ENCODE data around the gene ZKSCAN7. TPM values are rescaled to one million over a fixed set of nuclear protein-coding genes. Genes with fewer than 3 reads are reported as not detected.
"Not testable (repeated sequence)": the region's sequence is repeated elsewhere in the genome, so short reads cannot be mapped to it uniquely, and the experiment has no call there.

The ZKSCAN7 gene
- total RNA-seq, 4 donors from 2014 or later = 2.4 to 20.0 (median 5.6) TPM

GRCh38 chr3:44525060-44525459 is 29.9 kb upstream of the ZKSCAN7 start:
- no peak overlapping the region for H3K27ac ChIP-seq
- no peaks in the 10 kb centered on the region for H3K27me3 ChIP-seq
- intact Hi-C loops (cut with DNase I; ENCODE audit: low total_unique reads) = no loop called here
- TF ChIP-seq, protein P1, sequence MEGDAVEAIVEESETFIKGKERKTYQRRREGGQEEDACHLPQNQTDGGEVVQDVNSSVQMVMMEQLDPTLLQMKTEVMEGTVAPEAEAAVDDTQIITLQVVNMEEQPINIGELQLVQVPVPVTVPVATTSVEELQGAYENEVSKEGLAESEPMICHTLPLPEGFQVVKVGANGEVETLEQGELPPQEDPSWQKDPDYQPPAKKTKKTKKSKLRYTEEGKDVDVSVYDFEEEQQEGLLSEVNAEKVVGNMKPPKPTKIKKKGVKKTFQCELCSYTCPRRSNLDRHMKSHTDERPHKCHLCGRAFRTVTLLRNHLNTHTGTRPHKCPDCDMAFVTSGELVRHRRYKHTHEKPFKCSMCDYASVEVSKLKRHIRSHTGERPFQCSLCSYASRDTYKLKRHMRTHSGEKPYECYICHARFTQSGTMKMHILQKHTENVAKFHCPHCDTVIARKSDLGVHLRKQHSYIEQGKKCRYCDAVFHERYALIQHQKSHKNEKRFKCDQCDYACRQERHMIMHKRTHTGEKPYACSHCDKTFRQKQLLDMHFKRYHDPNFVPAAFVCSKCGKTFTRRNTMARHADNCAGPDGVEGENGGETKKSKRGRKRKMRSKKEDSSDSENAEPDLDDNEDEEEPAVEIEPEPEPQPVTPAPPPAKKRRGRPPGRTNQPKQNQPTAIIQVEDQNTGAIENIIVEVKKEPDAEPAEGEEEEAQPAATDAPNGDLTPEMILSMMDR (IDR thresholded peaks at IDR 0.05) = no peak
- TF ChIP-seq POLR2A (IDR thresholded peaks at IDR 0.05) = no peak
- DNase-seq = no peak
- H3K4me1 ChIP-seq = no peaks in the 10 kb centered on the region
- no peak overlapping the region for H3K4me3 ChIP-seq
- no peaks in the 10 kb centered on the region for H3K36me3 ChIP-seq
- no peaks in the 10 kb centered on the region for H3K9me3 ChIP-seq

- intact Hi-C loops (cut with DNase I; ENCODE audit: low total_unique reads) = no loop called here
- Histone ChIP-seq H3K9me3 (no peaks in the 10 kb centered on the region), H3K36me3 (no peaks in the 10 kb centered on the region), H3K4me3 (no peak overlapping the region), H3K27me3 (no peaks in the 10 kb centered on the region), H3K4me1 (no peaks in the 10 kb centered on the region), H3K27ac (no peak overlapping the region)
- DNase-seq = no peak
- no peak for TF ChIP-seq POLR2A (IDR thresholded peaks at IDR 0.05)
- TF ChIP-seq, protein P1 (IDR thresholded peaks at IDR 0.05) = no peak
Measured at GRCh38 chr3:44529927-44530326, 25.1 kb upstream of the ZKSCAN7 start.

GRCh38 chr3:44530911-44531310 is 24.1 kb upstream of the ZKSCAN7 start:
- Histone ChIP-seq H3K27me3 (no peaks in the 10 kb centered on the region), H3K9me3 (no peaks in the 10 kb centered on the region), H3K4me3 (no peak overlapping the region), H3K36me3 (no peaks in the 10 kb centered on the region), H3K27ac (no peak overlapping the region), H3K4me1 (no peaks in the 10 kb centered on the region)
- TF ChIP-seq, protein P1 (IDR thresholded peaks at IDR 0.05) = no peak
- TF ChIP-seq POLR2A (IDR thresholded peaks at IDR 0.05) = no peak
- intact Hi-C loops (cut with DNase I; ENCODE audit: low total_unique reads) = no loop called here
- DNase-seq = no peak

- H3K4me3 ChIP-seq; DNase-seq; H3K9me3 ChIP-seq; H3K27ac ChIP-seq; H3K4me1 ChIP-seq; H3K36me3 ChIP-seq; intact Hi-C loops (cut with DNase I; ENCODE audit: low total_unique reads); H3K27me3 ChIP-seq: not testable (repeated sequence)
Measured at GRCh38 chr3:44534659-44535058, 20.3 kb upstream of the ZKSCAN7 start.

DNA sequence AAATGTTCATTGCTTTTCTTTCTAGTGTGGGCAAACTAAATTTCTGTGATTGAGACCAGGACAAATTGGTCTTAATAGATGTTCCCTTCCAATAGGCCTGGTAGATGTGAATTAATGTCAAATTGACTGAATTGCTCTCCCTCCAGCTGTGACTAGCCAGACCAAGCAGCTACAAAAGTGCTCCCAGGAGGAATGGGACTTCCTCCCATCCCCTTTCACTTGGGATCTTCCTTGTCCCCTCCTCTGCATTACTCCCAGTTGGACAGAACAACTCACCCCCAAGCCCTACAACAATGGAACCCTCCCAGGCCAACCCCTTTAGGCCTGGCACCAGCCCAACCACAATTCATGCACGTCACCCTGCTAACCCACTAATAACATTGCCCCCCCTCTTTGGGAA is 19.6 kb upstream of the ZKSCAN7 start:
- H3K27me3 ChIP-seq = no peaks in the 10 kb centered on the region
- DNase-seq = no peak
- H3K4me1 ChIP-seq = no peaks in the 10 kb centered on the region
- no peak overlapping the region for H3K27ac ChIP-seq
- no peak for TF ChIP-seq POLR2A (IDR thresholded peaks at IDR 0.05)
- TF ChIP-seq, protein P1 (IDR thresholded peaks at IDR 0.05) = no peak
- H3K9me3 ChIP-seq = no peaks in the 10 kb centered on the region
- H3K36me3 ChIP-seq = no peaks in the 10 kb centered on the region
- H3K4me3 ChIP-seq = no peak overlapping the region
- intact Hi-C loops (cut with DNase I; ENCODE audit: low total_unique reads) = no loop called here

DNA sequence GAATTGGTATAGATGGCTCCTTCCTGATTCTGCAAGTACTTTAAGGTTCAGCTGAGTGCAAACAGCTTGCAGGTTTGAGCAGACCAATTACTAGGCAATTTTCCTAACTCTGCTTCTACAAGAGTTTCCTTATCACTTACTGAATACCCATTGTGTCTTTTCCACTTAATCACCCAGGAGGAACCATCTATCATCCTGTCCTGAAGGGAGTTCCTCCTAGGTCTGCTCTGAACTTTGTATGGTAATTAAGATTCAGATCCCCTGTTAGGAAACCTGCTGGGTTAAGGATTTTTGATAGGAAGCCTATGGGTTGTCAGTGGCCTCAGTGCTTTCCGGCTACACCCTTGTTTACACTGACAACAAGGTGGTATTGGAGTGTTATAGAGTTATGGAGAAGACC is 10.2 kb upstream of the ZKSCAN7 start:
- H3K27ac ChIP-seq; H3K27me3 ChIP-seq; H3K4me3 ChIP-seq; H3K4me1 ChIP-seq; H3K9me3 ChIP-seq; H3K36me3 ChIP-seq; intact Hi-C loops (cut with DNase I; ENCODE audit: low total_unique reads); DNase-seq: not testable (repeated sequence)
